Measurements from ENCODE around the gene EXOC6B. TPM values are rescaled to one million over a fixed set of nuclear protein-coding genes. Genes with fewer than 3 reads are reported as not detected.

EXOC6B gene
- total and polyA plus RNA-seq, 10 of the 15 experiments (the other 5 are each of a cell fraction or from before 2014, with no cell fraction given), result 0.23 to 2.2 (median 1.2) TPM

- intact Hi-C loops (cut with micrococcal nuclease; ENCODE audit: unreplicated experiment), result no loop called here
- in situ Hi-C loops (cut with MboI), result no loop called here
- no peak for FAIRE-seq
Observed at GRCh38 chr2:72570413-72570812, 255.4 kb downstream of the EXOC6B start.

More at GRCh38 chr2:72570413-72570812, 255.4 kb downstream of the EXOC6B start:
- ChIA-PET RAD21 (ENCODE audit: unreplicated experiment) (no interaction called here), CTCF (no interaction called here), SMC1A (ENCODE audit: uncharacterized antibody, unreplicated experiment) (interaction anchor here (1.0 kb wide), 1 partner anchor 22 kb away, joined by 3 read pairs; no protein-coding TSS in a partner anchor), POLR2A (no interaction called here)
- H3K27ac ChIP-seq (ENCODE audit: control insufficient read depth, insufficient read depth), result no peak overlapping the region
- 32% methylated on average over 1 of the region's 1 CpG for WGBS (ENCODE audit: insufficient coverage, insufficient replicate concordance, low lambda C conversion rate, missing lambda C conversion rate)
- no peaks in the 10 kb centered on the region for H3K79me2 ChIP-seq (ENCODE audit: control insufficient read depth, insufficient read depth, low read length)
- H3K4me3 ChIP-seq, result no peak overlapping the region
- ATAC-seq (no peak), DNase-seq (ENCODE audit: low read depth, low spot score) (no peak)
- H4K20me1 ChIP-seq (ENCODE audit: control insufficient read depth, insufficient read depth), result no peaks in the 10 kb centered on the region
- BruUV-seq (replicated peaks), result no TSS peak
- no peaks in the 10 kb centered on the region for H3K36me3 ChIP-seq (ENCODE audit: control insufficient read depth in 2 of 2, insufficient read depth in 2 of 2, low read length in 1 of 2)
- TF ChIP-seq MEF2B (IDR thresholded peaks at IDR 0.05; ENCODE audit: partially characterized antibody, poor library complexity, severe bottlenecking), result no peak
- no peak for TF ChIP-seq POLR2AphosphoS2 (IDR thresholded peaks at IDR 0.05; ENCODE audit: low read depth, low read length)
- no peak for TF ChIP-seq SP1 (IDR thresholded peaks at IDR 0.05; ENCODE audit: low read depth, low read length)
- TF ChIP-seq IRF4 (IDR thresholded peaks at IDR 0.05; ENCODE audit: low read depth, low read length), result no peak
- TF ChIP-seq TCF12 (IDR thresholded peaks at IDR 0.05; ENCODE audit: low read depth, low read length), result no peak
- TF ChIP-seq NFYA (IDR thresholded peaks at IDR 0.05; ENCODE audit: borderline replicate concordance, low read depth, low read length), result no peak
- TF ChIP-seq GATAD2B (conservative IDR thresholded peaks at IDR 0.05; ENCODE audit: low read depth), result no peak
- no peak for TF ChIP-seq HSF1 (IDR thresholded peaks at IDR 0.05; ENCODE audit: low read depth, low read length)
- TF ChIP-seq POLR2A (IDR thresholded peaks at IDR 0.05; ENCODE audit: low read depth, low read length), result no peak
- no peak for TF ChIP-seq PBX3 (IDR thresholded peaks at IDR 0.05; ENCODE audit: insufficient replicate concordance, low read depth, low read length)
- TF ChIP-seq RELA (IDR thresholded peaks at IDR 0.05; ENCODE audit: borderline replicate concordance, partially characterized antibody), result no peak
- TF ChIP-seq ZBED1 (IDR thresholded peaks at IDR 0.05; ENCODE audit: borderline replicate concordance), result no peak
- no peaks in the 10 kb centered on the region for H3K4me1 ChIP-seq (ENCODE audit: control insufficient read depth, insufficient read depth, low read length)
- no peaks in the 10 kb centered on the region for H3K9me3 ChIP-seq (replicated peaks; ENCODE audit: control insufficient read depth, insufficient read depth, low read length)
- H3K9ac ChIP-seq (ENCODE audit: control insufficient read depth, insufficient read depth, low read length), result no peak overlapping the region
- H3K27me3 ChIP-seq (replicated peaks in 1 of 2; ENCODE audit: control insufficient read depth in 2 of 2, insufficient read depth in 2 of 2, low read length in 1 of 2), result no peaks in the 10 kb centered on the region
- H3K4me2 ChIP-seq (ENCODE audit: control insufficient read depth, insufficient read depth), result no peak overlapping the region
- H2AFZ ChIP-seq (ENCODE audit: control insufficient read depth, low read depth, low read length), result no peak overlapping the region

Measured in GM12878 (cell line).